NCI-H2196 treated with DMSO at 0.1 percent for 48 hours (cell line): ENCODE measurements around the gene SOWAHB.

Experiments
- DNase-seq: peaks from one replicate; lab custom pipeline; 2025; ENCODE audit not compliant: unreplicated experiment; lab: John Stamatoyannopoulos, UW

Gene SOWAHB

GRCh38 chr4:76854858-76855257 lies 43.1 kb downstream of the SOWAHB start:
- DNase-seq = no peak

- DNase-seq = no peak
These were observed 46.6 kb downstream of the SOWAHB start for GRCh38 chr4:76851375-76851774.

GRCh38 chr4:76850010-76850441 lies 47.9 kb downstream of the SOWAHB start:
- DNase-seq = no peak
